ENCODE data around the gene UBR4. TPM values are rescaled to one million over a fixed set of nuclear protein-coding genes. Genes with fewer than 3 reads are reported as not detected.
"Not testable (repeated sequence)": the region's sequence is repeated elsewhere in the genome, so short reads cannot be mapped to it uniquely, and the experiment has no call there.

The UBR4 gene
- total RNA-seq, 1 experiment from 2014 or later: 38.8 TPM

DNA sequence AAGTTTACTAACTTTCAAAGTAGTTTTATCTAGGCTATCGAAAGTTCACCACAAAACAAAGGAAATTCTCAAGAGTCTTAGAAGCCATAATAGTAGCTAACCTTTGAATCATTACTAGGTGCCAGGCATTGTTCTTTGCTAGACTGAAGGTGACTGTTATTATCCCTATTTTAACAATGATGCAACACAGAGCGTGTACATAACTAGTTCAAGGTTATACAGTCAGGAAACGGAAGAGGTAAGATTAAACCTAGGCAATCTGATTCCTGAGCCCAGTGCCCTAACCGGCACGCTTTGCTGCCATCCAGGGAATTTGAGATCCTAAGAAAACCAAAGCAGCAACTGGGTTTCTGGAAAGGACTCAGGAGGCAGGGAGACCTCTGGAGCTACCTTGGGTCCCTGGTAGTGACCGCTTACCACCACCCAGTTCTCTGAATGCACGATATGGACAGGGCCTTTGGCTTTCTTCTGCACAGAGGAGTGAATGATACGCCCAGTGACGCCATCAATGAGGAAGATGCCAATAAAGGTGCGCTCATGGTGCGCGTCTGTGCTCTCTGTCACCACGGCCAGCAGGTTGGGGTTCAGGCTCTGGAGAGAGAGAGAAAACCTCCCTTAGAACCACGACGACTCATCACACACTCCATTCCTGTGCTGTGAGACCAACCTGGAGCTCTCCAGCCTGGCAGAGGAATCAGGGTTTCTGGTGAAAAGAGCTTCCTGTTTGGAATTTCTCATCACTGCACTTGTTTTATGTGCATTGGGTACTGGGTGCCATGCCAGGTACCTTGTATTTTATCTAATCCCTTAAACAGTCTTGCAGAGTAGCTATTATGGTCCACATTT, 13.1 kb upstream of the UBR4 start:
- DNase-seq (ENCODE audit: low read depth): no peak
- in situ Hi-C loops (cut with HindIII; ENCODE audit: low pct_unique_long_range_greater_than_20kb, low sequenced_read_pairs): no loop called here

DNA sequence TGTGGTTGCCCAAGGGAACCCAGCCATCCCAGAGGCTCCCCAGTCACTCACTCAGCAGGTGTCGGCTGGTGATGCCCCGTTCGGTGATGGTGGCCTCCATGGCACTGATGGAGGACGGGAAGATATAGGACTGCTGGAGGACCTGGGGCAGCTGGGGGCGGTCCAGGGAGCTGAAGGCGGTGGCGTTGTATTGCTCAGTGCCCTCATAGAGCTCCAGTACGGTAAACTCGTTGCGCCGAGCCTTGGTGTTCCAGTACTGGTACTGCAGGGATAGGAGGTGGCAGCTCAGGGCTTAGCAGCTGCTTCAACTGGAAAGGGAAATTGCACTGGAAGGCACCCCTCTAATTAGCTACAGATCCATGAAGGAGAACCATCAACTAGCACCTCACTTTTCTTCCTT, 12.5 kb upstream of the UBR4 start:
- no peak for DNase-seq (ENCODE audit: low read depth)
- in situ Hi-C loops (cut with HindIII; ENCODE audit: low pct_unique_long_range_greater_than_20kb, low sequenced_read_pairs): no loop called here

DNA sequence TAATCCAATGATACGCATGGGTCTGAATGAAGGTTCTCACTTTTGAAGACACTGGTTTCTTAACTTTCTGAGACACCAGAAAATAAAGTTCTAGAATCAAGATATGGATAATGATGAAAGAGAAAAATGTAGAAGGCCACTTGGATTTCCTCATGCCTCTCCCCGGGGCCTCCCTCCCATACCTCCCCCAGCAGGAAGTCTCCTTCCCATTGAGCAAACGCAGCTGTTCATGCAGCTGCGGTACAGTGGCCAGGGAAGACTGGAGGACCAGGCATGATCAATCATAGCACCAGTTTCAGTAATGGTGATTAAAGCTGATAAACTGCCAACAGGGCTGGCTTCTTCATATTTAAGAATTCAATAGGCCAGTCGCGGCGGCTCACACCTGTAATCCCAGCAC, 10.9 kb upstream of the UBR4 start:
- in situ Hi-C loops (cut with HindIII; ENCODE audit: low pct_unique_long_range_greater_than_20kb, low sequenced_read_pairs): no loop called here
- DNase-seq (ENCODE audit: low read depth): no peak

DNA sequence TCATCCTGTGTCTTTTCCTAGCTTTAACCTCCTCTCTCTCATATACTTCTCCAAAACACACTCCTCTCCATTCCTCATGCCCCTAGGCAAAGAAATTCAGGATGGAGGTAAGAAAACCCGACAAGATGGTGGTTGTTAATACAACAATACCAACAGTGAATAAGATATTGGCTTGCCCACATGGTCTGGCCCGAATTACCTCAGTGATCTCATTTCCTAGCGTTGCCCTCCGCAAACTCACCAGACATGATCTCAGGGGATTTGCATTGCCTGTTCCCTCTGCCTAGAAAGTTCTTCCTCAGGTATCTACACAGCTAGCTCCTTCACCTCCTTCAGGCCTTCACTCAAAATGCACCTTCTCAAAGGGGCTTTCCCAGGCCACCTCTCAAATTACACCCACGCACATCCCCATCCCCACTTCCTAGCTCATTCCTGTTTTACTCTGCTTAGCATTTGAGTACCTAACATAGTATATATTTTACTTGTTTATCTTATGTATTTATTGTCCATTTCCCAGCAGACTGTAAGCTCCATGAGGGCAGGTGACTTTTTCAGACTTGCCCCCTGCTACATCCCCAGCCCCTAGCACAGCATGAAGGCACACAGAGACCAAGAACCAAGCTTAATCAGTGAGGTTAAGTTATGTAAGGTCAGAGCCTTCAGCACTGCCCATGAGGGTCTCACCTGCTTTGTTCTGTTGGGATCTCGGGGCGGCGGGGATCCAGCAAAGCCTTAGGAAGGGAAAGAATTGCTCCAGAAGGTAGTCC, 10.2 kb upstream of the UBR4 start:
- in situ Hi-C loops (cut with HindIII; ENCODE audit: low pct_unique_long_range_greater_than_20kb, low sequenced_read_pairs): no loop called here
- no peak for DNase-seq (ENCODE audit: low read depth)

DNA sequence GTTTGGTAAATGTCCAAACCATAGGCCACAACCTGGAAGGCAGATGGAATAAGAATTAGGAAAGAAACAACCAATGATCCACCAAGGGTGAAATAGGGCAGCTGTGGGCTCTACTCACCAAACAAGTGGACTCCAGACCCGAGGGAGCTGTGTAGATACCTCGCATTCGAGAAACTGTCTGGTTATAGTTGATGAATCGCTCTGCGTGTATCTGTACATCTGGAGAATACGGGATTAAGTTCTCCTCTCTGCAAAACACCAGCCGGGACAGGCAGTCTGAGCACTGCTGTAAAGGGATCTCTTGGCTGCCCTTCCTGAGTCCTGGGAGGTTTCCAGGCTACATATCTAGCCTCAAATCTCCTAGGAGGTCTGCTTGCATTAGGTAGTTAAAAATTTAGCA, 9.4 kb upstream of the UBR4 start:
- DNase-seq (ENCODE audit: low read depth): no peak
- in situ Hi-C loops (cut with HindIII; ENCODE audit: low pct_unique_long_range_greater_than_20kb, low sequenced_read_pairs): no loop called here

DNA sequence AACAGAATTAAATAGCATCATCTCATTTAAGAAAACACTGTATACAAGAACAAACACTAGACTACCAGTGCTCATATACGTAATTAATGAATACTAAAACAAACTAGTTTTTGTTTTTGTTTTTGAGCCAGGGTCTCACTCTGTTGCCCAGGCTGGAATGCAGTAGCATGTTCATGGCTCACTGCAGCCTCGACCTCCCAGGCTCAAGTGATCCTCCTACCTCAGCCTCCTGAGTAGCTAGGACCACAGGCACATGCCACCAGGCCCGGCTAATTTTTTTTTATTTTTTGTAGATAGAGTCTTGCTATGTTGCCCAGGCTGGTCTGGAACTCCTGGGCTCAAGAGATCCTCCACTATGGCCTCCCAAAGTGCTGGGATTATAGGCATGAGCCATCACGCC, 6.5 kb upstream of the UBR4 start:
- in situ Hi-C loops (cut with HindIII; ENCODE audit: low pct_unique_long_range_greater_than_20kb, low sequenced_read_pairs); DNase-seq (ENCODE audit: low read depth): not testable (repeated sequence)

DNA sequence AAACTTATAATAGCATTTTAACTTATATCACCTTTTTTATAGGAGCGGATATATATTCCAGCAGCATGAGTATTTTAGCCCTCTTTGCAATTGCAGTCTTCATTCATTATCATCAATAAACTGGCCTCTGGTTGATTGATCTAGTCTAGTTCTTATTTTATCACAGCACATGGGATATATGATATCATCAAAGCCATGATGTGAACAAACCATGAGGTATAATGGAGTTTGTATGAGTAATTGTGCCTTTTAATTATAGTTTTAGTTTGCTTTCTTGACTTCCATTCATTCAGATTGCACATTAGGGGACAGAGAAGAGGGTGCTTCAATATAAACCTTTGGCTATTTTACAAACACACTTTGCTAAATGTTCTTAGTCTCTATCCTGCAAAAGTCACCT, 3.5 kb upstream of the UBR4 start:
- in situ Hi-C loops (cut with HindIII; ENCODE audit: low pct_unique_long_range_greater_than_20kb, low sequenced_read_pairs): no loop called here
- DNase-seq (ENCODE audit: low read depth): no peak

DNA sequence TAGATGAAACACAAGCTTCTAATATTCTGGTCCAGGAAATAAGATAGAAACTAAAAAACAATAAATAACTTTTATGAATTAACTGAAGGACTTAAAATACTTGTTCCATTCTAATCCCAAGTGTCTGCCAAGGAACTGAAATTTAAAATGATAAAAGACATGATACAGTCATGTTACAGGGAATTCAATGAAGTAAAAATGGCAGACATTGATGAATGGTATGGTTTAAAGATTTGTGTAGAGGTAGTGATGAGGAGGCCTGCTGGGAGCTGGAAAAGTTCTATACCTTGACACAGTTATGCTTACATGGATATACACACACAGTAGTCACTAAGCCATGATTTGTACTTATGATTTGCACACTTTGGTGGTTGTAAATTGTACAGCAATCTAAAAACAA, 2.1 kb upstream of the UBR4 start:
- in situ Hi-C loops (cut with HindIII; ENCODE audit: low pct_unique_long_range_greater_than_20kb, low sequenced_read_pairs): no loop called here
- DNase-seq (ENCODE audit: low read depth): no peak

DNA sequence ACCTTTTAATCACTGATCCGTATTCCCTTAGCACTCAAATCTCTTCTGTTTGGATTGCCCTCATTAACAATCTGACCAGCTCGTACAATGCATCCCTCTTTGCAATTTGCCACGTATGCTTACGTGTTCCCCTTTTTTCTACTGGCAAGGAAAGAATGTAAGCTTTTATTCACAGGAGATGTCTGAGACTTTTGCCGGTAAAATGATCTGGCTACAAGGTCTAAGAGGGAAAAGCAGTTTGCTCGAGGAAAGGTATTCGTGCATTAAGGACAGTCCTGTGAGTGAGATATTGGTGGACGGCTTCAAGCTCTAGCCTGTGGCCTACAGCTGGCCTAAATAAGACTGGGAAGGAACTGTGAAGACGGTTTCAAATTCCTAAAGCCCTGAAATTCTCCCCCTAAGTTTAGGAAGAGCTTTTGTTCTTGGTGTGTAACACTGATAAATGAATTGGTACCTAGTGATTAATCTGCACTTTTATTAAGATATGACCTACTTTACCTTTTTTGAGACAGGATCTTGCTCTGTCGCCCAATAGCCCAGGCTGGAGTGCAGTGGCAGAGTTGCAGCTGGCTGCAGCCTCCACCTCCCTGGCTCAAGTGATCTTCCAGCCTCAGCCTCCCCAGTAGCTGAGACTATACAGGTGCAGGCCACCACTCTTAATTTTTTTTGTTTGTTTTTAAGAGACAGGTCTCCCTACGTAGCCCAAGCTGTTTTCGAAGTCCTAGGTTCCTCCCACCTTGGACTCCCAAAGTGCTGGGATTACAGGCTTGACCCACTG, 895 bp upstream of the UBR4 start:
- in situ Hi-C loops (cut with HindIII; ENCODE audit: low pct_unique_long_range_greater_than_20kb, low sequenced_read_pairs): no loop called here

DNA sequence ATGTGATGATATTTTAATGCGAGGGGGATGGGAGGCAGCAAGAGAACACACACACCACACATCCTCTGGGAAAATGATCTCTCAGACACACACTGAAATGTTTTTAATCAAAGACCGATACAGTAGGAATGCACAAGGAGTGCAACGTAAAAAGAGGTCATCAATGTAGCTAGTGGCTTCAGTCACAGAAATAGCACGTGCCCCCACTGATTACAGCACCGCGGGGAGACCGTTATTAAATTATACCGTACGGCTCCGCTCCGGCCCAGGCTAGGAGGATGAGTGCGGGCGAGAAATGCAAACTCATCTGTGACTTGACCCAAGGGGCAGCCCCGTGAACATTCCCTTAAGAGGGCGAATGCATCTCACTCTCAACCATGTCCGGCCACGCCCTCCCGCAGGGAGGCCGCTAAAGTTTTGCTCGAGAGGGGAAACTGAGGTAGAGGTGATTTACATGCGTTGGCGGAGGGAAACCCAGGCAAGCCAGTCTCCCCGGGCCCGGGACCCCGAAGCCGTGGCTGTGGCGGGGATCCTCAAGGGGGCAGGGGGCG, 552 bp downstream of the UBR4 start:
- peak; percentile 61 for DNase-seq (ENCODE audit: low read depth)
- in situ Hi-C loops (cut with HindIII; ENCODE audit: low pct_unique_long_range_greater_than_20kb, low sequenced_read_pairs): no loop called here

More for the DNA sequence above, 895 bp upstream of the UBR4 start:
- no peak for DNase-seq (ENCODE audit: low read depth)

DNA sequence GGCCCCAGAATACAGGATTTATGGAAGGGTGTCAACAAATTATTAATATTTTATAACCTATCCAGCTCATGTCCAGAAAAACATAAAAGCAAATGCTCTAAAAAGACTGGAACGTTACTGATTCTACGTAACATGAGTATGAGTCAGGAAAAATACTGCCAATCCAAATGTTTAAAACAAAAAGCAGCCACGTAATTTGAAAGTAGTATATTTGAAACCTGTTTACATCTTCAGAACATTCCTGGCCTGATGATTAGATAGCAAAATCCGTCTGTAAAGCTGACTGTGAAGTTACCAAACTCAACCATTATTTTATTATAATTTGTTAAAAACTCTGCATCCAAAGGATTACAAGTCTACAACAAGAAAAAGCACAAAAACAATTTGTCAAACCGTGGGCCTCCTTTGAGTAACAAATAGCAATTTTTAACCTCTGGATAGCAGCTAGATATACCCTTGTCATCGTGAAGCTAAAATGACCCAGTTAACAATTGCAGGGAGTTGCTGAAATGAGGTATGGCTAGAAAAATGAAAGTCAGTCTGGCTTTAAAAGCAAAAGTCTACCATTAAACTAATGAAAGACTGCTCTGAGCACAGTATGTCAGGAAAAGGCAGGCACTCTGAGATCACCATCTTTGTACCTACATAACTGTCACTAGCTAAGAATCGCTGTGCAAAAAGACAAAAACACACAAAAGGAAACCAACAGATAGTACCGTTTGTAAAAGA, 1.2 kb downstream of the UBR4 start:
- DNase-seq (ENCODE audit: low read depth): no peak
- in situ Hi-C loops (cut with HindIII; ENCODE audit: low pct_unique_long_range_greater_than_20kb, low sequenced_read_pairs): no loop called here

DNA sequence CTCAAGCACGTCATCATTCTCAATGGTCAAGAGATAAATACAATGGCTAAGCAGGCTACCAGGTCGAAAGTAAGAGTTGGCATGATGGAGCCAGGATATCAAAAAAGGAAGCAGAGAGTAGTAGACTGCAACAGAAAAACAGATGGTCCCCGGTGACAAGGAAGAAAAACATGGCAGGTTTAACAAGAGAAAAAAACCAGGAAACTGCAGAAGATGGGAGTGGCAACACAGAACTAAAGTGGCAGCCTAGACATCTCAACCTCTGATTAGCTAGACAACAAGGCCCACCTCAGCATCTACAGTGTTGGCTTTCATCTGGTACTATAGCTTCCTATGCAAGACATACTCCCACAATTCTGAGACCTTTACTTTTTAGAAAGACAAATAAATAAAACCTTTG, 3.1 kb downstream of the UBR4 start:
- in situ Hi-C loops (cut with HindIII; ENCODE audit: low pct_unique_long_range_greater_than_20kb, low sequenced_read_pairs): no loop called here
- DNase-seq (ENCODE audit: low read depth): no peak

DNA sequence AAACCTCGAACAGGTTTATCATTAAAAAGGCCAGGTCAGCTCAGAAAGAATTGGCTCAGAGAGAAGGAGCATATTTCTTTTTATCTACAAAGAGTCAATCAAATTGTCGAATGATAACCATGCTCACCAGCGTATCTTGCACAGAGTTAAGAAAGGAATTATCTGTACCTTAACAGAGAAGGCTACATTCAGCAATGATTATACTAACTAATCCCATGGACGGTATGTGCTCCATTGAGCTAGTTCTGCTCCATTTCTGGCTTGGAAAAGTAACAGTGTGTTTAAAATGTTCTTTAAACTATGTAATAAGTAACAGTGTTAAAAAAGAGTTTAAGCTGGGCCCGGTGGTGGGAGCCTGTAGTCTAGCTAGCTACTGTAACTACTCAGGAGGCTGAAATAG, 4.2 kb downstream of the UBR4 start:
- no peak for DNase-seq (ENCODE audit: low read depth)
- in situ Hi-C loops (cut with HindIII; ENCODE audit: low pct_unique_long_range_greater_than_20kb, low sequenced_read_pairs): no loop called here

DNA sequence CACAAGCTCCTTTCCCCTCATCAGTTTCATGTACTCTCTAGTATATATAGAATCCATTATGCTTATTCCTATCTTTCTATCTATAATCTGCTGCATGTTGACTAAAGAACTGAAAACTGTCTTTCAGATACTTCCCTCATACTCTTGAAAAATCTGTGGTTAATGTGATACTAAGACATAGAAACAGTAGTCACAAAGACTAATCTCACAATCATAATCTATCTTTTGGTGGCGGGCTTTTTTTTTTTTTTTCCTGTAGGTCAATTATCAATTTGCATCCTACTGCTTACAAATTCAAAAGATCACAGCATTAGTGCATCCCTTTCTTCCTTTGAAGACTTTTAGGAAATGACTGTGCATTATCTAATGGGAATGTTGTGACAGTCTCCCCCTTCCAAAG, 4.7 kb downstream of the UBR4 start:
- no peak for DNase-seq (ENCODE audit: low read depth)
- in situ Hi-C loops (cut with HindIII; ENCODE audit: low pct_unique_long_range_greater_than_20kb, low sequenced_read_pairs): no loop called here

DNA sequence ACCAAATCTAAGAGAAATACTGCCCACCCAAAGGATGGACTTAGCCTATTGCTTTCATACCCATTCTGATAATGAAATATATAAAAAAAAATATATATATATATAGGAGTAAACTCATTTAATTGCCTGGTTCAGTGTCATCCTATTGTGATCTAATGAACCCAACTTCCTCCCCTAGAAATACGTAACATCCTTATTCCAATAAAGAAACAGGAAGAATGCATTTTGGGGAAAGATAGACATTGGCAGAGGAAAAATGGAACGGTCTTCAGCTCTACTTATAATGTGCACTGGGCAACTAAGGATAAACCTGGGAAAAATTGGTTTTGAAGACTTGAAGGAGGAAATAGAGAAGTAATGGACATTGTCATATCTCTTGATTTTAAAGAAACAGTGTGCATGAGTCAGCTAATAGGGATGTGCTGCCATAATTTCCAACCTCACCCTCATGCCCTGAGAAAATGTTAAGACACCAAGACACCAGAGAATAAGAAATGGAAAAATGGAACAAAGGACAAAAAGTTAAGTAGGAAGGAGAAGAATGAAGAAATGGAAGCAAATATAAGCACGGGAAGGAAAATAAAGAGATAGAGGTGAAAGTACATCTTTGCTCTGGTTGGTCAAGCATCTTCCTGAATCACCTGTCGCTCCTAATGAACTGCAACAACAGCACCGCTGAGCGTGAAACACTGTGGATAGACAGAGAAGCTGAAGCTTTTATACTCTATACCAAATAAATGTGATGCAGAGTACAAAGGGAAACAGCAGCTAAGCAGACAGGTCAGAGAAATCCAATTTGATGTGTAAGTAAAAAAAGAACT, 5.4 kb downstream of the UBR4 start:
- DNase-seq (ENCODE audit: low read depth): peak; percentile 33
- in situ Hi-C loops (cut with HindIII; ENCODE audit: low pct_unique_long_range_greater_than_20kb, low sequenced_read_pairs): no loop called here

DNA sequence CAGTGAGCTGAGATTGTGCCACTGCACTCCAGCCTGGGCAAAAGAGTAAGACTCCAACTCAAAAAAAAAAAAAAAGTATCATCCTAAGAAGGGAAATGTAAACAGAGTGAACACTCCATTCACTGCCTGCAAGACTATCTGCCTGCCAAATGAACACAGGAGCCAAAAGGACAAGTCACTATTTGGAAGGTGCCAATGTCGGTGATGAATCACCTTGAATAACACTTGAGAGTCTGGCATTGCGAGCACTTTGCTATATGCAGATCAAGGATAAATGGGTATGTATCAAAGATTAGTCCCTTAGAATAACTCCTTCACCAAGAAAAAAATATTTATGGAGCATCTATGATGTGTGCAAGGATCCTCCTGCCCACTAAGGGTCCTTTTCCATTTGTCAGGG, 6.6 kb downstream of the UBR4 start:
- DNase-seq (ENCODE audit: low read depth): peak; percentile 50
- in situ Hi-C loops (cut with HindIII; ENCODE audit: low pct_unique_long_range_greater_than_20kb, low sequenced_read_pairs): no loop called here

DNA sequence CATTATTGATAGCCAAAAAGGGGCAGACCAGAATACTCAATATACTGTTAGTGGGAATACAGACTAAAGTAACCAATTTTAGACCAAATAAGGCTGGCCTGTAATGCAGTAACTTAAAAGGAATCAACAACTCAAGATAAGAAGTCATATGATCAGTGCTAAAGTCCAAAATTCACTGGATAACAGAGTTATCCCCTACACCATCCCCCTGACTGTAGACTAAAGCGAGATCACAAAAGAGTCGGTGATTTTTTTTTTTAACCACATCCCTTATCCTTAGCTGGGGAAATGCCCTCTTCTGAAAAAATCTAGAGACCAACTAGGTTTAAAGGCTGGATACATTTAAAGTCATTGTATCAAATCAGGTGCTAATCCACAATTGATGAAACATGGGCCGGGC, 7.7 kb downstream of the UBR4 start:
- in situ Hi-C loops (cut with HindIII; ENCODE audit: low pct_unique_long_range_greater_than_20kb, low sequenced_read_pairs): no loop called here
- DNase-seq (ENCODE audit: low read depth): no peak

Data from Caki2 (cell line).